Keratinocyte (primary cell): Measurements from ENCODE around the gene SWT1. TPM values are rescaled to one million over a fixed set of nuclear protein-coding genes. Genes with fewer than 3 reads are reported as not detected.
A peak's percentile ranks its signal among the peaks of the same experiment; 100 is the strongest.

ENCODE experiments used
- DNase-seq: peaks from one replicate; pipeline ENCODE4 v3.0.0-alpha.2; 2011; ENCODE audit warnings: low read depth, missing footprints, low spot score
- FAIRE-seq: peaks from 2 replicates; lab custom pipeline; 2011; peaks lifted over from hg19 to GRCh38; lab: Jason Lieb, UNC
- H2AFZ ChIP-seq: 2 replicates; pipeline ENCODE4 v1.6.0; 2012; ENCODE audit warnings: low read length, control low read depth, inconsistent platforms; ENCODE audit not compliant: control insufficient read depth
- H3K27ac ChIP-seq: 2 replicates; pipeline ENCODE4 v1.5.1; 2011; ENCODE audit warnings: low read length; ENCODE audit not compliant: control insufficient read depth, insufficient read depth
- H3K27me3 ChIP-seq: 3 replicates; pipeline ENCODE4 v1.6.0; 2011; ENCODE audit warnings: low read length; ENCODE audit not compliant: control insufficient read depth, insufficient read depth; ENCODE audit errors: extremely low read depth
- H3K36me3 ChIP-seq, 2 experiments: 2 replicates in 1 of 2; 3 replicates in 1 of 2; pipeline ENCODE4 v1.5.1; 2011; ENCODE audit warnings: low read length in 2 of 2, mild to moderate bottlenecking in 1 of 2; ENCODE audit not compliant: control insufficient read depth in 2 of 2, insufficient read depth in 2 of 2; ENCODE audit errors: extremely low read depth in 1 of 2
- H3K4me1 ChIP-seq: 3 replicates; pipeline ENCODE4 v1.5.1; 2011; ENCODE audit warnings: low read length; ENCODE audit not compliant: control insufficient read depth, insufficient read depth; ENCODE audit errors: extremely low read depth
- H3K4me2 ChIP-seq: 3 replicates; pipeline ENCODE4 v1.6.0; 2011; ENCODE audit warnings: low read depth, low read length; ENCODE audit not compliant: control insufficient read depth, insufficient read depth; ENCODE audit errors: extremely low read depth
- H3K4me3 ChIP-seq, 3 experiments: fragments of 200-600 bp in 1 of 3; sonication (generic) in 1 of 3; 2 replicates in 2 of 3; 3 replicates in 1 of 3; pipeline ENCODE4 v1.5.1; 2011 to 2016; ENCODE audit warnings: low read length in 3 of 3, mild to moderate bottlenecking in 3 of 3, control low read depth in 2 of 3, inconsistent platforms in 1 of 3, low read depth in 1 of 3, mixed read lengths in 1 of 3, mixed run types in 1 of 3, moderate library complexity in 1 of 3; ENCODE audit not compliant: control insufficient read depth in 2 of 3, insufficient read depth in 2 of 3; ENCODE audit errors: extremely low read depth in 1 of 3
- H3K79me2 ChIP-seq: 2 replicates; pipeline ENCODE4 v1.6.0; 2012; ENCODE audit warnings: low read length; ENCODE audit not compliant: control insufficient read depth, insufficient read depth
- H3K9ac ChIP-seq: 3 replicates; pipeline ENCODE4 v1.6.0; 2011; ENCODE audit warnings: low read length; ENCODE audit not compliant: control insufficient read depth, insufficient read depth; ENCODE audit errors: extremely low read depth
- H3K9me1 ChIP-seq: 3 replicates; pipeline ENCODE4 v1.6.0; 2011; ENCODE audit warnings: low read length; ENCODE audit not compliant: control insufficient read depth, insufficient read depth; ENCODE audit errors: extremely low read depth
- H3K9me3 ChIP-seq: 2 replicates; pipeline ENCODE4 v1.5.1; 2012; ENCODE audit warnings: low read depth, low read length; ENCODE audit not compliant: control insufficient read depth
- H4K20me1 ChIP-seq: 3 replicates; pipeline ENCODE4 v1.6.0; 2011; ENCODE audit warnings: low read length; ENCODE audit not compliant: control insufficient read depth, insufficient read depth; ENCODE audit errors: extremely low read depth
- EZH2 ChIP-seq: IDR thresholded peaks from one replicate; pipeline ENCODE4 v1.6.1; 2012; ENCODE audit warnings: inconsistent platforms, mild to moderate bottlenecking, low read length, moderate library complexity
- dilution Hi-C: fragments of 300-500 bp; cut with MboI; formaldehyde crosslinking; loops from one replicate; pipeline ENCODE4 v1.7.0; 2020; ENCODE audit warnings: low sequenced_read_pairs; ENCODE audit not compliant: extremely low pct_ligation_motif_present
- polyA plus RNA-seq, 5 experiments: library from polyadenylated mRNA; depleted of rRNA in 3 of 5; stranded (reverse) in 3 of 5; stranded (forward) in 1 of 5; unstranded in 1 of 5; fragments of >200 nt; gene quantifications; 1 replicate in 1 of 5; 2 replicates in 3 of 5; 3 replicates in 1 of 5; pipeline versions ENCODE4 v1.2.1 to v1.2.3, GENCODE V29; 2011 to 2012; ENCODE audit warnings: missing spikeins in 2 of 5, low read depth in 1 of 5, low replicate concordance in 1 of 5
- TF ChIP-seq, protein P1 (sequence below), 3 experiments: IDR thresholded peaks in 1 of 3; conservative IDR thresholded peaks in 1 of 3; optimal IDR thresholded peaks in 1 of 3; 2 replicates in 2 of 3; 3 replicates in 1 of 3; pipeline versions ENCODE3 to v1.5.1; 2011; ENCODE audit warnings: low read length in 3 of 3, mild to moderate bottlenecking in 3 of 3, moderate library complexity in 2 of 3, control low read depth in 1 of 3, inconsistent platforms in 1 of 3; ENCODE audit not compliant: insufficient read depth in 2 of 3; ENCODE audit errors: extremely low read depth in 1 of 3

The SWT1 gene
- polyA plus RNA-seq, 1 donor (not counting 4 experiments of a cell fraction or from before 2014, with no cell fraction given): 2.9 TPM

DNA sequence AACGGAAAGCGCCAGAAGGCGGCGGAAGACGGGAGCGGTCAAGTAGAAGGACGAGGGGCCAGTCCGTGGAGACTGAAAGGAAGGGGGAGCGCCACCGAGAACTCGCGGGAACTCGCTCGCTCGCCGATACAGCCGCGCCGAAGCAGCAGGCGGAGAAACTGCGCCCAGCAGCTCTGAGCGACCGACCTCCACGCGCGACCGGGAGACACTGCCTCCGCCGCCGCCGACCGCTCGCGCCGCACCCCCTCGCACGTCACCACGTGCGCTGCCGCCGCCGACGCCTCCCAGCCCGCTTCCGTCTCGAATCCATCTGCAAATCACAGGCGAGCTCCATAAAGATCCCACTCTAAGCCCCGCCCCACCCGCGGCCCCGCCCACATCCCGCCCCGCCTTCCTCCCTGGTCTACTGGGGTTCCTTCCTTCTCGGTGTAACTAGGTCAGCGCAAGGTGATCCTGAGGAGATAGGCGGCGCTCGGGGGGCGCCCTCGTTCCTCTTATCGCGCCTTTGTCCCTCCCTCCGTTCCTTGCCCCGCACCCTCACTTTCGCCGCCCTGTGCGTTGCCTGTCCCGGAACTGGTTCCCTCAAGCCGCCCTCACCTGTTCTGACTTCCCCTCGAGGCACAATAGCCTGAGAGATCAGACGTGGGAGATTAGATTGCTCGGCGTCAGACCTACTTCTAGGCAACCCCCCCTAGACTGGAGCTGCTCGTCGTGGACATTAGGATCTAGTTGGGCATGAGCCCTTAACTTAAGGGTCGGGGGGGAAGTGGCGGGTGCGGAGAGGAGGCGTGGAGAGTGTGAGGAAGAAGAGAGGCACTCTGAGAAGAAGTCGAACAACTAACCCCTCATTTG is 160.3 kb downstream of the SWT1 start, which contains the start of gene IVNS1ABP:
IVNS1ABP (minus strand) TSS at position 210 of the 852 bp plus-strand sequence. CDS start 7,750 bp downstream, outside the sequence.
- H3K36me3 ChIP-seq: no peaks in the 10 kb centered on the region
- no peaks in the 10 kb centered on the region for H3K9me3 ChIP-seq
- no peak for FAIRE-seq
- H3K9ac ChIP-seq: peak within 1 kb of the TSS; percentile 97
- peak within 1 kb of the TSS; percentile 67 for H2AFZ ChIP-seq
- H3K27ac ChIP-seq: peak within 1 kb of the TSS; percentile 95
- H3K9me1 ChIP-seq: no peaks in the 10 kb centered on the region
- H4K20me1 ChIP-seq: peaks cover 21% of the 10 kb centered on the region
- dilution Hi-C loops: no loop called here
- TF ChIP-seq, protein P1, sequence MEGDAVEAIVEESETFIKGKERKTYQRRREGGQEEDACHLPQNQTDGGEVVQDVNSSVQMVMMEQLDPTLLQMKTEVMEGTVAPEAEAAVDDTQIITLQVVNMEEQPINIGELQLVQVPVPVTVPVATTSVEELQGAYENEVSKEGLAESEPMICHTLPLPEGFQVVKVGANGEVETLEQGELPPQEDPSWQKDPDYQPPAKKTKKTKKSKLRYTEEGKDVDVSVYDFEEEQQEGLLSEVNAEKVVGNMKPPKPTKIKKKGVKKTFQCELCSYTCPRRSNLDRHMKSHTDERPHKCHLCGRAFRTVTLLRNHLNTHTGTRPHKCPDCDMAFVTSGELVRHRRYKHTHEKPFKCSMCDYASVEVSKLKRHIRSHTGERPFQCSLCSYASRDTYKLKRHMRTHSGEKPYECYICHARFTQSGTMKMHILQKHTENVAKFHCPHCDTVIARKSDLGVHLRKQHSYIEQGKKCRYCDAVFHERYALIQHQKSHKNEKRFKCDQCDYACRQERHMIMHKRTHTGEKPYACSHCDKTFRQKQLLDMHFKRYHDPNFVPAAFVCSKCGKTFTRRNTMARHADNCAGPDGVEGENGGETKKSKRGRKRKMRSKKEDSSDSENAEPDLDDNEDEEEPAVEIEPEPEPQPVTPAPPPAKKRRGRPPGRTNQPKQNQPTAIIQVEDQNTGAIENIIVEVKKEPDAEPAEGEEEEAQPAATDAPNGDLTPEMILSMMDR (optimal IDR thresholded peaks at IDR 0.05 in 1 of 3, IDR thresholded peaks at IDR 0.05 in 1 of 3, conservative IDR thresholded peaks at IDR 0.05 in 1 of 3; ENCODE audit: extremely low read depth in 1 of 3, insufficient read depth in 2 of 3, low read length in 3 of 3): peak; percentile 26 to 82 (median 43)
- TF ChIP-seq EZH2: no peak
- peaks cover 34% of the 10 kb centered on the region for H3K4me1 ChIP-seq
- DNase-seq: peak; percentile 89
- H3K4me3 ChIP-seq: peak within 1 kb of the TSS; percentile 85 to 96 (median 93)
- no peaks in the 10 kb centered on the region for H3K27me3 ChIP-seq
- H3K4me2 ChIP-seq: peak within 1 kb of the TSS; percentile 79
- peaks cover 48% of the 10 kb centered on the region for H3K79me2 ChIP-seq

DNA sequence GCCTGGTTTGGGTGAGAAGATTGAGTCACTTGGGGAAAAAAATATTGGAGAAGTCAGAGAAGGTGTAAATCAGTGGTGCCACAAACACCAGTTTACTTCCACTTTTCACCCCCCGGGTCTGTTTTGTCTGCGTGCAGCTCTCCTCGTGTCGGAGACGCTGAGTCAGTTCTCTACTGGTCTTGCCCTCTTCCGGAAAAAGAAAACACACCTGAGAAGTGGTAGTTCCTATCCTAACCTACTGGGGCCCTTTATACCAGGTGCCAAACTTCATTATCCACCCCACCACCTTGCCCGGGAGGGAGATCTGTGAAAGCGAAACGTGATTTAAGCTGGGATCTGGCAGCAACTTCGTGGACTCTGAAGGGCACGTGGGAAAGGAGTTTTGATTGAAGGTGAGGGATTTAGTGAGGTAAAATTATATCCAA is 160.9 kb downstream of the SWT1 start:
- peak overlapping the region; percentile 90 for H3K9ac ChIP-seq
- dilution Hi-C loops: no loop called here

More for the DNA sequence above, 160.9 kb downstream of the SWT1 start:
- Histone ChIP-seq H3K36me3 (no peaks in the 10 kb centered on the region), H3K9me3 (no peaks in the 10 kb centered on the region), H2AFZ (peak overlapping the region; percentile 67), H3K4me3 (peak overlapping the region; percentile 58 to 96 (median 65)), H3K27ac (peak overlapping the region; percentile 95), H3K9me1 (no peaks in the 10 kb centered on the region), H3K27me3 (no peaks in the 10 kb centered on the region), H3K4me2 (peak overlapping the region; percentile 79), H3K4me1 (peaks cover 27% of the 10 kb centered on the region), H3K79me2 (peaks cover 42% of the 10 kb centered on the region), H4K20me1 (peaks cover 16% of the 10 kb centered on the region)
- no peak for TF ChIP-seq EZH2
- TF ChIP-seq, protein P1 (optimal IDR thresholded peaks at IDR 0.05 in 1 of 3, IDR thresholded peaks at IDR 0.05 in 1 of 3, conservative IDR thresholded peaks at IDR 0.05 in 1 of 3; ENCODE audit: extremely low read depth in 1 of 3, insufficient read depth in 2 of 3, low read length in 3 of 3): peak in 2 of 3 experiments; percentile 14 to 37
- FAIRE-seq (peak; percentile 77), DNase-seq (no peak)
